GM19025 (cell line): ENCODE data around the gene C1QTNF1.
A peak's percentile ranks its signal among the peaks of the same experiment; 100 is the strongest.
"Not testable (repeated sequence)": the region's sequence is repeated elsewhere in the genome, so short reads cannot be mapped to it uniquely, and the experiment has no call there.

Experiments used
- ATAC-seq: cut with Tn5 transposase; IDR thresholded peaks from one replicate; pipeline ENCODE4 v1.9.1; 2021; ENCODE audit warnings: mild to moderate bottlenecking, low read depth, moderate library complexity; ENCODE audit not compliant: unreplicated experiment

C1QTNF1 gene

DNA sequence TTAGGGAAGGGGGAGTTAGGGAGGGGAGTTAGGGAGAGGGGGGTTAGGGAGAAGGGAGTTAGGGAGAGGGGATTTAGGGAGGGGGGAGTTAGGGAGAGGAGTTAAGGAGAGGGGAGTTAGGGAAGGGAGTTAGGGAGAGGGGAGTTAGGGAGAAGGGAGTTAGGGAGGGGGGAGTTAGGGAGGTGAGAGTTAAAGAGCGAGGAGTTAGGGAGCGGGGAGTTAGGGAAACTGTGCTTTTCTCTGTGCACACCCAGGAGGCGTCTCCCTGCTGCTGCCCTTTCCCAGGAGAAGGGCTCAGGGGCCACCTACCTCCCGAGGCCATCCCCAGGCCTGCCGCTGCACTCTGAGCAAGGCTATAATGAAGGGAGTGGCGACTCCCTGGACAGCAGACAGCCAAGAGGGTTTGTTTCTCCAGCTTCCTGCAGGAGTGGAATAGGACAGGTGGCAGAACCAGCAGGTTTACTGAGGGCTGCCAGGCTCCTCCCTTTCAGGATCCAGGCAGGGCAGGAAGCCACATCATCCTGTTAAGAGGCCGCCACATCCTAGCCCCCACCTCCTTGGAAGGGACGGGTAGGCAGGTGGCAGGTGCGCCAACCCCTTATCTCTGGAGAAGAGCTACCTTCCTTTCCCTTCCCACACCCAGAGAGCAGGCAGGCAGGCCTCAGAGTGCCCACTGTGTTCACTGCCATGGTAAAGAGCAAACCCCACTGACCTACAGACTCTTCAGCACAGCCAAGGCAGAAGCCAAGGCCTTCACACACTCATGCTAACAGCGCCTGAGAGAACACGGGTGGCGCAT is 18.7 kb upstream of the C1QTNF1 start:
- ATAC-seq: no peak

- no peak for ATAC-seq
Observed at GRCh38 chr17:79006046-79006445, 17.9 kb upstream of the C1QTNF1 start.

DNA sequence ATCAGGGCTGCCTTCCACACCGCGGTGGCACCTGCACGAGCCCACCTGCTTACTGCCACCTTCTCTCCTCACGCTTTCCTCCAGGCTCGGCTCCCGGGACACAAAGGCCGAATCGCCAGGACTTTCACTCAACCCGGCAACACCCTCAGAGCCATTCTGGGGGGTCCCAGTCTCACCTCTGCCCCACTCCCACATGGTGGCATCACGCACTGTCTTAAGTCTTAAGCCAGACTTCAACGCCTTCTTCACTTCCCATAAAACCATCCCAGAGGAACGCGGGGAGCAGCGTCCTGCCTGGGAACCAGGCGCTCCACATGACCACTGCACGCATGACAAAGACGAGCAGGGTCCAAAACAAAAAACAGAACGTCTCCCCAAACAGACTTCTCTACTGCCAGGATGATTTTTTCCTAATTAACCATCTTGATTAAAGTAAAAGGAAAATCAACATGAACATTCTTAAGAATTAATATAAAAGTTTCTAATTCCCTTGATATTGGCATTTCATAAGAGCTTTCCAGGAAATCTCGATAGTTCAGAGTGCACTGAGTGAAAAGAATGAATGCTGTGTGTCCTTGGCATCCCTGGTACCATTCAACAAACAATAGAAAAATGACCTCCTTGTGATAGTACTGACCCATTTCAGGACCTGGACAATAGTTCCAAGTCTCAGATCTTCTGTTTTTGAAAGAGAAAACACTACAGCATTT is 17.0 kb upstream of the C1QTNF1 start:
- ATAC-seq: no peak

- no peak for ATAC-seq
Observed at GRCh38 chr17:79007504-79008381, 16.2 kb upstream of the C1QTNF1 start.

GRCh38 chr17:79008666-79009387 is 15.1 kb upstream of the C1QTNF1 start:
- no peak for ATAC-seq

- peak; percentile 86 for ATAC-seq
Observed at GRCh38 chr17:79009397-79010303, 14.3 kb upstream of the C1QTNF1 start, which contains the start of gene CANT1. Gene CANT1 (minus strand): TSS chr17:79009764. CDS start chr17:78997622, 12,142 bp downstream.

- ATAC-seq: no peak
Observed at GRCh38 chr17:79010304-79010646, 13.7 kb upstream of the C1QTNF1 start.

GRCh38 chr17:79011451-79012147 is 12.4 kb upstream of the C1QTNF1 start:
- no peak for ATAC-seq

DNA sequence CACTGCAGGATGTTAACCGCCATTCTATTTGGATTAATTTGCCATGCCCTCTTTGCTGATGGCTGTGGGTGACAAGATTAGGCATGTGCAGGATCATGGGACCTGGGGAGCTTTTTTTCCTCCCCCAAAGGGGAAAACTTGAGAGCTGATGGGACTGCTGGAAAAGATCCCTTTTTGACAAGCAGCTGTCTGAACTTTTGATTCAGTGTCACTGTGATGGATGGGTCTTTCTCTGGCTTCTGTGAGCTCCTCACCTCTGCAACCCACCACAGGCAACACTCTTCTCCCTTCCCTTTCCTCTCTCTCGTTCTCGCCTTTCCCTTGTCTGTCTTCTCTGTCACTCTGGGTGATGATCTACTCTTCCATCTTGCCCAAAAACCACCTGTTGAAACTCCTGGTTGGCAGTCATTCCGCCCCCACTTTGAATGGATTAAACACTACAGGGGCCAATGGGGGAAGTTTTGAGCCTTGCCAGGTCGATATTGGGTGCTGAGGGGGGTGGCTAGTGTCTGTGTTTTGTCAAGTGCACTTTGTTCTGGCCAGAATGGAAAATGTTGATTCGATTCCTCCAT is 11.3 kb upstream of the C1QTNF1 start:
- no peak for ATAC-seq

- no peak for ATAC-seq
Observed at GRCh38 chr17:79014158-79014758, 9.7 kb upstream of the C1QTNF1 start.

DNA sequence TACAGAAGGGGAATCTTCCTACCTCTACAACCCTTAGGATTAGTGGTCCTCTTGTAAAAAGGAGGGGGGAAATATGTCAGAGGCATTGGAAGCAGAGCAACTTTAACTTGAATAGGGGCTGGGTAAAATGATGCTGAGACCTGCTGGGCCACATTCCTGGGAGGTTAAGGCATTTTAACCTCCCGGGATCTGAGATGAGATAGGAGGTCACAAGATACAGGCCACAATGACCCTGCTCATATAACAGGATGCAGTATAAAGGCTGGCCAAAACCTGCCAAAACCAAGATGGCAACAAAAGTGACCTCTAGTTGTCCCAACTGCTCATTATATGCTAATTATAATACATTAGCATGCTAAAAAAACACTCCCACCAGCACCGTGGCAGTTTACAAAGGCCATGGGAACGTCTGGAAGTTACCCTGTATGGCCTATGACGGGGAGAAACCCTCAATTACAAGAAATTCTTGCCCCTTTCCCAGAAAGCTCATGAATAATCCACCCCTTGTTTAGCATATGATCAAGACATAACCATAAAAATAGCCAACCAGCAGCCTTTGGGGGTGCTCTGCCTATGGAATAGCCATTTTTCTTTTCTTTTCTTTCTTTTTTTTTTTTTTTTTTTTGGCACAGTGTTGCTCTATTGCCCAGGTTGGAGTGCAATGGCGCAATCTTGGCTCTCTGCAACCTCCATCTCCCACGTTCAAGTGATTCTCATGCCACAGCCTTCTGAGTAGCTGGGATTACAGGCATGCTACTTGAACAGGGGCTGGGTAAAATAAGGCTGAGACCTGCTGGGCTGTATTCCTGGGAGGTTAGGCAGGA is 6.2 kb upstream of the C1QTNF1 start:
- ATAC-seq: no peak

DNA sequence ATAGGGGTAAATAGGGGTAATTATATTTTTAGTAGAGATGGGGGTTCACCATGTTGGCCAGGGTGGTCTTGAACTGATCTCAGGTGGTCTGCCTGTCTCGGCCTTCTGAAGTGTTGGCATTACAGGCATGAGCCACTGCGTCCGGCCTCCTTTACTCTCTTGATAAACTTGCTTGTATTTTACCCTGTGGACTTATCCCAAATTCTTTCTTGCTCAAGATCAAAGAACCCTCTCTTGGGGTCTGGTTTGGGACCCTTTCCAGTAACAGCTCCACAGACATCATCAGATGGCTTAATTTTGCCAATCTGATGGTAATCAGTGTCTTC is 5.6 kb upstream of the C1QTNF1 start:
- no peak for ATAC-seq

- ATAC-seq: no peak
Observed at GRCh38 chr17:79019261-79019631, 4.7 kb upstream of the C1QTNF1 start.

GRCh38 chr17:79019632-79020584 is 4.1 kb upstream of the C1QTNF1 start:
- ATAC-seq: no peak

GRCh38 chr17:79020631-79021301 is 3.2 kb upstream of the C1QTNF1 start:
- ATAC-seq: no peak

DNA sequence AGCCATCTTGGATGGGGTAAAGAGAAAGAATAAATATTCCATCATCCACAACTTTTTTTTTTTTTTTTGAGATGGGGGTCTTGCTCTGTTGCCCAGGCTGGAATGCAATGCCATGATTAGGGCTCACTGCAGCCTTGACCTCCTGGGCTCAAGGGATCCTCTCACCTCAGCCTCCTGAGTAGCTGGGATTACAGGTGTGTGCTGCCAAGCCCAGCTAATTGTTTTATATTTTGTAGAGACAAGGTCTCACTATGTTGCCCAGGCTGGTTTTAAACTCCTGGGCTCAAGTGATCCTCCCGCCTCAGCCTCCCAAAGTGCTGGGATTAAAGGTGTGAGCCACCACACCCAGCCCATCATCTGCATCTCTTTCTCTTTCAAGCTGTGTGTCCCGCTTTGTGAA is 2.0 kb upstream of the C1QTNF1 start:
- ATAC-seq: not testable (repeated sequence)
